A549 (cell line): Measurements from ENCODE around the gene GSTK1. TPM values are rescaled to one million over a fixed set of nuclear protein-coding genes. Genes with fewer than 3 reads are reported as not detected.

Experiments
- ATAC-seq, 2 experiments: fragments of 200-7000 bp in 1 of 2; fragments of >200 bp in 1 of 2; cut with Nextera tagmentation in 1 of 2; cut with Tn5 transposase in 1 of 2; 3 replicates each; pipeline versions ENCODE4 v1.8.0 to v1.9.1; 2018 to 2020; ENCODE audit warnings: mild to moderate bottlenecking in 1 of 2, moderate library complexity in 1 of 2
- CTCF ChIA-PET: fragments of 300-600 bp; sonication (Branson Sonifier 250); formaldehyde crosslinking; extraction: SDS; loops from one replicate; lab custom pipeline; 2021; ENCODE audit warnings: antibody characterized with exemption, inconsistent platforms; lab: Yijun Ruan, JAX
- POLR2A ChIA-PET: fragments of 350-600 bp; formaldehyde crosslinking; extraction: SDS; loops from one replicate; lab custom pipeline; 2021; ENCODE audit warnings: antibody characterized with exemption, inconsistent platforms; lab: Yijun Ruan, JAX
- DNase-seq, 2 experiments: peaks; one replicate each; pipeline versions ENCODE4 v3.0.0 to v3.0.0-alpha.2; 2011 to 2016; ENCODE audit warnings: low read depth in 1 of 2, low spot score in 1 of 2
- FAIRE-seq: peaks from 2 replicates; lab custom pipeline; 2011; peaks lifted over from hg19 to GRCh38; lab: Jason Lieb, UNC
- H3K27ac ChIP-seq, 2 experiments: fragments of >200 bp; sonication (Bioruptor Twin); formaldehyde crosslinking; 3 replicates each; pipeline ENCODE4 v1.5.1; 2016 to 2017
- H3K4me1 ChIP-seq: fragments of >200 bp; sonication (Bioruptor Twin); formaldehyde crosslinking; 3 replicates; pipeline ENCODE4 v1.6.1; 2016
- H3K4me2 ChIP-seq: fragments of >200 bp; sonication (Bioruptor Twin); formaldehyde crosslinking; 3 replicates; pipeline ENCODE4 v1.6.1; 2016
- H3K4me3 ChIP-seq: fragments of >200 bp; sonication (Bioruptor Twin); formaldehyde crosslinking; 3 replicates; pipeline ENCODE4 v1.5.1; 2016
- H3K9me3 ChIP-seq: fragments of >200 bp; sonication (Bioruptor Twin); formaldehyde crosslinking; 3 replicates; pipeline ENCODE4 v1.6.1; 2016
- ATOH8 ChIP-seq: fragments of 250-450 bp; sonication (Bioruptor Pico); IDR thresholded peaks from 2 replicates; pipeline ENCODE4 v1.5.0; 2020; ENCODE audit warnings: low read depth, mild to moderate bottlenecking, moderate library complexity
- BCL3 ChIP-seq: fragments of >200 bp; sonication (Bioruptor Twin); formaldehyde crosslinking; IDR thresholded peaks from 3 replicates; pipeline ENCODE4 v1.6.1; 2016
- CBX2 ChIP-seq: fragments of 200-600 bp; sonication (generic); IDR thresholded peaks from 2 replicates; pipeline ENCODE4 v1.6.1; 2016; ENCODE audit warnings: low read depth, mild to moderate bottlenecking, borderline replicate concordance
- ESRRA ChIP-seq: fragments of 150-350 bp; IDR thresholded peaks from 2 replicates; pipeline ENCODE4 v1.6.1; 2014; ENCODE audit warnings: mild to moderate bottlenecking, low read length, borderline replicate concordance
- FOSL2 ChIP-seq, 2 experiments: fragments of 450-650 bp in 1 of 2; fragments of >200 bp in 1 of 2; sonication (Bioruptor Twin) in 1 of 2; formaldehyde crosslinking; IDR thresholded peaks; 2 replicates each; pipeline versions ENCODE4 v1.5.0 to v1.6.1; 2016 to 2020; ENCODE audit warnings: mild to moderate bottlenecking in 1 of 2, moderate library complexity in 1 of 2
- HDAC2 ChIP-seq: fragments of 200-600 bp; sonication (generic); IDR thresholded peaks from 2 replicates; pipeline ENCODE4 v1.6.1; 2016
- HOXB13 ChIP-seq: fragments of 250-450 bp; sonication (Bioruptor Pico); IDR thresholded peaks from 2 replicates; pipeline ENCODE4 v1.5.0; 2020; ENCODE audit warnings: low read depth, mild to moderate bottlenecking, moderate library complexity
- KDM1A ChIP-seq: fragments of 200-600 bp; sonication (generic); IDR thresholded peaks from 2 replicates; pipeline ENCODE4 v1.6.1; 2016; ENCODE audit warnings: low read depth, mild to moderate bottlenecking
- MAZ ChIP-seq: fragments of 150-350 bp; IDR thresholded peaks from 2 replicates; pipeline ENCODE4 v1.6.1; 2014; ENCODE audit warnings: antibody characterized with exemption, low read depth, low read length, borderline replicate concordance
- NPAS2 ChIP-seq: fragments of 250-450 bp; sonication (Bioruptor Pico); IDR thresholded peaks from 2 replicates; pipeline ENCODE4 v1.8.0; 2022; ENCODE audit warnings: mild to moderate bottlenecking, moderate library complexity, borderline replicate concordance
- RAD21 ChIP-seq, 2 experiments: fragments of >200 bp in 1 of 2; sonication (Bioruptor Twin) in 1 of 2; formaldehyde crosslinking in 1 of 2; IDR thresholded peaks in 1 of 2; conservative IDR thresholded peaks in 1 of 2; 2 replicates in 1 of 2; 3 replicates in 1 of 2; pipeline ENCODE4 v1.6.1; 2012 to 2018; ENCODE audit warnings: inconsistent platforms in 1 of 2
- RNF2 ChIP-seq: fragments of 200-600 bp; sonication (generic); IDR thresholded peaks from 2 replicates; pipeline ENCODE4 v1.6.1; 2016; ENCODE audit warnings: low read depth, mild to moderate bottlenecking, antibody characterized with exemption, moderate library complexity, borderline replicate concordance
- SMC3 ChIP-seq: fragments of >200 bp; sonication (Bioruptor Twin); formaldehyde crosslinking; IDR thresholded peaks from 3 replicates; pipeline ENCODE4 v1.6.1; 2018; ENCODE audit warnings: inconsistent platforms
- TFCP2L1 ChIP-seq: fragments of 250-450 bp; sonication (Bioruptor Pico); IDR thresholded peaks from 2 replicates; pipeline ENCODE4 v1.5.0; 2021; ENCODE audit warnings: mild to moderate bottlenecking
- ZC3H11A ChIP-seq: fragments of 450-650 bp; IDR thresholded peaks from 2 replicates; pipeline ENCODE4 v1.6.1; 2014; ENCODE audit warnings: antibody characterized with exemption, mild to moderate bottlenecking
- WGBS: methylation state at CpG from one replicate; pipeline ENCODE4 v1.1.6; 2017; ENCODE audit errors: missing lambda C conversion rate; 5-methylcytosine and 5-hydroxymethylcytosine counted together
- polyA plus RNA-seq, 4 experiments: library from polyadenylated mRNA; depleted of rRNA in 3 of 4; stranded (reverse); fragments of >200 nt; fragmentation: RNase III in 1 of 4; extraction: RNeasy Plus Mini Kit Qiagen cat#74134 plus additional on column Dnase treatment in 1 of 4; gene quantifications; 2 replicates in 3 of 4; 3 replicates in 1 of 4; pipeline ENCODE4 v1.2.3, GENCODE V29; 2011 to 2017
- TF ChIP-seq, protein P1 (sequence below): fragments of 450-650 bp; IDR thresholded peaks from 2 replicates; pipeline ENCODE4 v1.6.1; 2014; ENCODE audit warnings: antibody characterized with exemption
- TF ChIP-seq, protein P2 (sequence below): fragments of 250-450 bp; sonication (Bioruptor Pico); IDR thresholded peaks from 2 replicates; pipeline ENCODE4 v1.5.0; 2021; ENCODE audit warnings: mild to moderate bottlenecking, moderate library complexity, borderline replicate concordance

The GSTK1 gene
- polyA plus RNA-seq, 2 of the 4 experiments (the other 2 are of a cell fraction) = 76.6 to 91.5 TPM

DNA sequence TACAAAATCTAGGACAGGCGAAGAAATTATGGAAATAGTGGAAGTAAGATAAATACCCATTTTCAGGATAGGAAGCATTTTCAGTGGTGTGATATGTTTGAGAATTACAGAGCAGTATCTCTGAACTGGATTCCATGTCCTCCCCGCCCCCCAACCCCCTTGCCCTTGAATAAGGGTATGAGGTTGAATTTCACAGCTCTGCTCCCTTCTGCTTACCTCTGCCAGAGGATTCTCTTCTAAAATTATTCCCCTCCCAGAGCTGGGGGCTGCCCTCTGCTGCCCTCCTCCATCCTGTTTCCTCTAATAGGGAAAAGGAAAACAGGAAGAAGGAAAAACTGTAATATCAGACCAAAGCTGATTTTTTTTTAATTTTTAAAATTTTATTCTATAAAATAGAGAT lies 45.4 kb downstream of the GSTK1 start:
- Histone ChIP-seq H3K4me1 (no peaks in the 10 kb centered on the region), H3K4me2 (no peak overlapping the region), H3K27ac (no peak overlapping the region), H3K9me3 (no peaks in the 10 kb centered on the region), H3K4me3 (no peak overlapping the region)
- POLR2A ChIA-PET = interaction anchor here (0.7 kb wide), 1 partner anchor 64 kb away, joined by 10 read pairs; no protein-coding TSS in a partner anchor
- CTCF ChIA-PET = interaction anchor here (1.0 to 2.8 kb wide), 7 partner anchors 9 to 68 kb away, joined by 3 to 13 read pairs (median 8); no protein-coding TSS in a partner anchor
- TF ChIP-seq SMC3 = no peak
- TF ChIP-seq ESRRA = no peak
- TF ChIP-seq HOXB13 (CRISPR knock-in tag) = no peak
- 93% methylated on average over 2 of the region's 2 CpGs for WGBS
- ATAC-seq (no peak), FAIRE-seq (no peak), DNase-seq (no peak)

- H3K4me1 ChIP-seq = peaks cover 15% of the 10 kb centered on the region
- no peaks in the 10 kb centered on the region for H3K9me3 ChIP-seq
- H3K4me2 ChIP-seq = no peak overlapping the region
- no peak overlapping the region for H3K27ac ChIP-seq
- TF ChIP-seq MAZ (no peak), HDAC2 (no peak), FOSL2 (IDR thresholded peaks at IDR 0.05) (no peak), FOSL2 (CRISPR knock-in tag; IDR thresholded peaks at IDR 0.05) (no peak), ATOH8 (no peak), ZC3H11A (no peak)
- ChIA-PET CTCF (no interaction called here), POLR2A (no interaction called here)
- no peak for FAIRE-seq
- no peak for DNase-seq
- ATAC-seq = no peak
- no peak overlapping the region for H3K4me3 ChIP-seq
Measured at GRCh38 chr7:143314127-143314526, 50.9 kb downstream of the GSTK1 start.

DNA sequence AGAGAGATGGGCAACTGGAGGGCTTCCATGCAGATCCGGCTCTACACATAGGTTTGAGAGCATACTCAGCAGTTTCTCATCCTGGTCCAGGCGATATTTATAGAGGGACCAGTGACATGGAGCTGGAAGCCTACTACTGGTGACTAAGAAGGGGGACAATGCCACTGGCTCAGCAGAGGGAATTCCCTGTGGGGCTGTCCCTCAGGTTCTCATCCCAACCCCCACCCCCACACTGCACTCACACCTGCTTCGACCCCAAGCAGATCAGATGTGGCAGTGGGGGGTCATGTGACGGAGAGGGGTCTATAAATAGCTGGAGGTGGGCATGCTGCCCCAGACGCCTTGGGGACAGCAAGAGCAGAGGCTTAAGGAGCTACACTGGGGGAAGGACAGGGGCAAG lies 52.5 kb downstream of the GSTK1 start, which contains the start of gene CLCN1:
Gene CLCN1, plus strand, starts transcription at position 336 of the 400 bp plus-strand sequence. CDS start 102 bp downstream, outside the sequence.
- ChIA-PET CTCF (interaction anchor here (0.7 to 2.4 kb wide), 7 partner anchors 10 to 75 kb away, joined by 3 to 17 read pairs (median 5); no protein-coding TSS in a partner anchor), POLR2A (no interaction called here)
- Histone ChIP-seq H3K9me3 (no peaks in the 10 kb centered on the region), H3K27ac (no peak within 1 kb of the TSS), H3K4me3 (no peak within 1 kb of the TSS), H3K4me2 (peak within 1 kb of the TSS; percentile 41; the same call in 2 of the 3 replicates), H3K4me1 (peaks cover 15% of the 10 kb centered on the region)
- TF ChIP-seq ESRRA (no peak), BCL3 (no peak), CBX2 (no peak), RNF2 (no peak), KDM1A (no peak), TFCP2L1 (CRISPR knock-in tag) (no peak), RAD21 (conservative IDR thresholded peaks at IDR 0.05 in 1 of 2, IDR thresholded peaks at IDR 0.05 in 1 of 2) (no peak), NPAS2 (no peak)
- TF ChIP-seq, protein P1, sequence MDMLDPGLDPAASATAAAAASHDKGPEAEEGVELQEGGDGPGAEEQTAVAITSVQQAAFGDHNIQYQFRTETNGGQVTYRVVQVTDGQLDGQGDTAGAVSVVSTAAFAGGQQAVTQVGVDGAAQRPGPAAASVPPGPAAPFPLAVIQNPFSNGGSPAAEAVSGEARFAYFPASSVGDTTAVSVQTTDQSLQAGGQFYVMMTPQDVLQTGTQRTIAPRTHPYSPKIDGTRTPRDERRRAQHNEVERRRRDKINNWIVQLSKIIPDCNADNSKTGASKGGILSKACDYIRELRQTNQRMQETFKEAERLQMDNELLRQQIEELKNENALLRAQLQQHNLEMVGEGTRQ = no peak
- TF ChIP-seq, protein P2, sequence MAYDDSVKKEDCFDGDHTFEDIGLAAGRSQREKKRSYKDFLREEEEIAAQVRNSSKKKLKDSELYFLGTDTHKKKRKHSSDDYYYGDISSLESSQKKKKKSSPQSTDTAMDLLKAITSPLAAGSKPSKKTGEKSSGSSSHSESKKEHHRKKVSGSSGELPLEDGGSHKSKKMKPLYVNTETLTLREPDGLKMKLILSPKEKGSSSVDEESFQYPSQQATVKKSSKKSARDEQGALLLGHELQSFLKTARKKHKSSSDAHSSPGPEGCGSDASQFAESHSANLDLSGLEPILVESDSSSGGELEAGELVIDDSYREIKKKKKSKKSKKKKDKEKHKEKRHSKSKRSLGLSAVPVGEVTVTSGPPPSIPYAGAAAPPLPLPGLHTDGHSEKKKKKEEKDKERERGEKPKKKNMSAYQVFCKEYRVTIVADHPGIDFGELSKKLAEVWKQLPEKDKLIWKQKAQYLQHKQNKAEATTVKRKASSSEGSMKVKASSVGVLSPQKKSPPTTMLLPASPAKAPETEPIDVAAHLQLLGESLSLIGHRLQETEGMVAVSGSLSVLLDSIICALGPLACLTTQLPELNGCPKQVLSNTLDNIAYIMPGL (CRISPR knock-in tag) = no peak
- no peak for ATAC-seq
- FAIRE-seq = no peak
- no peak for DNase-seq
- WGBS = 58% methylated on average over 5 of the region's 5 CpGs
